Lower lobe of right lung (tissue), 2 donors: ENCODE data around the gene DHX35. TPM values are rescaled to one million over a fixed set of nuclear protein-coding genes. Genes with fewer than 3 reads are reported as not detected.
A peak's percentile ranks its signal among the peaks of the same experiment; 100 is the strongest.

ENCODE experiments used
- ATAC-seq, 2 donors: fragments of 200-7000 bp; cut with Tn5 transposase; one replicate each; pipeline ENCODE4 v1.9.1; 2020 to 2022; ENCODE audit warnings: mild to moderate bottlenecking in 2 of 2, moderate library complexity in 2 of 2
- DNase-seq: peaks from one replicate; pipeline ENCODE4 v3.0.0-alpha.2; 2020
- H3K27ac ChIP-seq: fragments of 200-600 bp; one replicate; pipeline ENCODE4 v1.8.0; 2022
- H3K27me3 ChIP-seq: fragments of 200-600 bp; one replicate; pipeline ENCODE4 v1.8.0; 2022; ENCODE audit warnings: low read depth
- H3K36me3 ChIP-seq: fragments of 200-600 bp; one replicate; pipeline ENCODE4 v1.8.0; 2022; ENCODE audit warnings: mild to moderate bottlenecking
- H3K4me1 ChIP-seq: fragments of 200-600 bp; one replicate; pipeline ENCODE4 v1.8.0; 2022
- H3K4me3 ChIP-seq: fragments of 200-600 bp; one replicate; pipeline ENCODE4 v1.8.0; 2022; ENCODE audit warnings: mild to moderate bottlenecking
- H3K9me3 ChIP-seq: fragments of 200-600 bp; one replicate; pipeline ENCODE4 v1.8.0; 2022
- intact Hi-C: fragments of 100-400 bp; cut with DNase I; formaldehyde crosslinking; loops from one replicate; pipeline ENCODE4 v1.11.0; 2022
- total RNA-seq: library from RNA; stranded (reverse); fragmentation: NEBNext Ultra II Directional; extraction: Animal tissue kit (Norgen Biotek cat#: 25700); gene quantifications from one replicate; pipeline ENCODE4 v1.2.1, GENCODE V29; 2021
- TF ChIP-seq, protein P1 (sequence below): fragments of 200-600 bp; IDR thresholded peaks from one replicate; pipeline ENCODE4 v1.8.0; 2022; ENCODE audit warnings: antibody characterized with exemption, mild to moderate bottlenecking
- donor health status: DM: no; HTN: yes; CAD: no; lungs with severe emphysema.

The DHX35 gene
- total RNA-seq, 1 donor from 2014 or later: 10.5 TPM

DNA sequence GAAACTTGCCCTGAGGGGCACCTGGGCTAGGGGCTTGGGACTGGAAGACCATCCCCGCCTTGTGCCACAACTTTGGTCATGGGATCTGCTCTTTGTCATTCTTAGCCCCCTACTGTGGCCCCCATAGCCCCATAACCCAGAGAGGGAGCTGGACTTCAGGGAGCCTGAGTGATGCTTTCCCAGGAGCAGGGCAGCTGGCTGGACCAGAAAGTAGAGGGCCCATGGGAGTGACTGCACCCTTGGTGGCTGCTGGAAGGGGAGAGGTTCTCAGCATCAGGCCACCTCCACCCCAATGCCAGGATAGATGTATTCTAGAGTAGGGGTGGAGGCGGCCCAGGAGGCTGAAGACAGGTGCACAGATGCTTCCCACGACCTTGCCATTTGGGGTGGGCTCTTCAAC is 41.7 kb upstream of the DHX35 start:
- H3K4me3 ChIP-seq: no peak overlapping the region
- TF ChIP-seq, protein P1, sequence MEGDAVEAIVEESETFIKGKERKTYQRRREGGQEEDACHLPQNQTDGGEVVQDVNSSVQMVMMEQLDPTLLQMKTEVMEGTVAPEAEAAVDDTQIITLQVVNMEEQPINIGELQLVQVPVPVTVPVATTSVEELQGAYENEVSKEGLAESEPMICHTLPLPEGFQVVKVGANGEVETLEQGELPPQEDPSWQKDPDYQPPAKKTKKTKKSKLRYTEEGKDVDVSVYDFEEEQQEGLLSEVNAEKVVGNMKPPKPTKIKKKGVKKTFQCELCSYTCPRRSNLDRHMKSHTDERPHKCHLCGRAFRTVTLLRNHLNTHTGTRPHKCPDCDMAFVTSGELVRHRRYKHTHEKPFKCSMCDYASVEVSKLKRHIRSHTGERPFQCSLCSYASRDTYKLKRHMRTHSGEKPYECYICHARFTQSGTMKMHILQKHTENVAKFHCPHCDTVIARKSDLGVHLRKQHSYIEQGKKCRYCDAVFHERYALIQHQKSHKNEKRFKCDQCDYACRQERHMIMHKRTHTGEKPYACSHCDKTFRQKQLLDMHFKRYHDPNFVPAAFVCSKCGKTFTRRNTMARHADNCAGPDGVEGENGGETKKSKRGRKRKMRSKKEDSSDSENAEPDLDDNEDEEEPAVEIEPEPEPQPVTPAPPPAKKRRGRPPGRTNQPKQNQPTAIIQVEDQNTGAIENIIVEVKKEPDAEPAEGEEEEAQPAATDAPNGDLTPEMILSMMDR: no peak
- intact Hi-C loops: no loop called here

DNA sequence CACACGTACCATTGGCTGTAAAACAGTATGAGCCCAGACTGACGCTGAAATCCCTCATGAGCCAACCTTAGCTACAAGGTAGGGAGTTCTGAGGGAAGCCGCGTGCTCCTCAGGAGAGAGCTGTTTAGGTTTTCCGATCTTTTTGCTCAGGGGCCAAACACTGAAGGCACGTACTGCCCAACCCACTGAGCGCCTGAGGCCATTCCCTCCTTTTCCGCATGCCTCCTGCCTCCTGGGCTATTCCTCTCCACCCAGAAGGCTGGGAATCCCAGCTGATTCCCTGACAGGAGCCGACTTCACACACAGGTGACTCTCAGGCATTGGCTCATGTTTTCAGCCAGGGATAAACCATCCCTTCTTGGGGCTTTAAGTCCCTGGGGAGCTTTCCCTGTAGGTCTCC is 41.3 kb upstream of the DHX35 start:
- ATAC-seq (no peak), DNase-seq (no peak)
- H3K27ac ChIP-seq: no peak overlapping the region
- TF ChIP-seq, protein P1: no peak
- intact Hi-C loops: no loop called here
- H3K9me3 ChIP-seq: no peaks in the 10 kb centered on the region
- H3K4me1 ChIP-seq: no peaks in the 10 kb centered on the region
- peaks cover 20% of the 10 kb centered on the region for H3K36me3 ChIP-seq
- H3K4me3 ChIP-seq: no peak overlapping the region
- no peaks in the 10 kb centered on the region for H3K27me3 ChIP-seq

More for the DNA sequence above, 41.7 kb upstream of the DHX35 start:
- no peaks in the 10 kb centered on the region for H3K9me3 ChIP-seq
- no peaks in the 10 kb centered on the region for H3K27me3 ChIP-seq
- DNase-seq (no peak), ATAC-seq (no peak)
- H3K27ac ChIP-seq: no peak overlapping the region
- H3K4me1 ChIP-seq: no peaks in the 10 kb centered on the region
- peaks cover 20% of the 10 kb centered on the region for H3K36me3 ChIP-seq

DNA sequence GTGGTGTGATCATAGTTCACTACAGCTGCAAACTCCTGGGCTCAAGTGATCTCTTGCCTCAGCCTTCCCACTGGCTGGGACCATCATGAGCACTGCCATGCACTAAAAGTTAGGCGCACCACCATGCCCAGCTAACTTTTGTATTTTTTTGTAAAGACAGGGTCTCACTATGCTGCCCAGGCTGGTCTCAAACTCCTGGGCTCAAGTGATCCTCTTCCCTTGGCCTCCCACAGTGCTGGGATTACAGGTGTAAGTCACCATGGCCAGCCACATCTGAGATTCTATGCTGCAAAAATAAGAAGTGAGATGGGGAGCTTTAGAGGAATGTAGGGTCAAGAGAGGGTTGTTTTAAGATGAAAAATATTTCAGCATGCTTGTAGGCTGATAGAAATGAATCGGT is 37.4 kb upstream of the DHX35 start:
- Histone ChIP-seq H3K9me3 (no peaks in the 10 kb centered on the region), H3K27ac (no peak overlapping the region), H3K4me1 (peaks cover 14% of the 10 kb centered on the region), H3K4me3 (no peak overlapping the region), H3K27me3 (peaks cover 3% of the 10 kb centered on the region), H3K36me3 (no peaks in the 10 kb centered on the region)
- ATAC-seq (no peak), DNase-seq (no peak)
- TF ChIP-seq, protein P1: no peak
- intact Hi-C loops: no loop called here

DNA sequence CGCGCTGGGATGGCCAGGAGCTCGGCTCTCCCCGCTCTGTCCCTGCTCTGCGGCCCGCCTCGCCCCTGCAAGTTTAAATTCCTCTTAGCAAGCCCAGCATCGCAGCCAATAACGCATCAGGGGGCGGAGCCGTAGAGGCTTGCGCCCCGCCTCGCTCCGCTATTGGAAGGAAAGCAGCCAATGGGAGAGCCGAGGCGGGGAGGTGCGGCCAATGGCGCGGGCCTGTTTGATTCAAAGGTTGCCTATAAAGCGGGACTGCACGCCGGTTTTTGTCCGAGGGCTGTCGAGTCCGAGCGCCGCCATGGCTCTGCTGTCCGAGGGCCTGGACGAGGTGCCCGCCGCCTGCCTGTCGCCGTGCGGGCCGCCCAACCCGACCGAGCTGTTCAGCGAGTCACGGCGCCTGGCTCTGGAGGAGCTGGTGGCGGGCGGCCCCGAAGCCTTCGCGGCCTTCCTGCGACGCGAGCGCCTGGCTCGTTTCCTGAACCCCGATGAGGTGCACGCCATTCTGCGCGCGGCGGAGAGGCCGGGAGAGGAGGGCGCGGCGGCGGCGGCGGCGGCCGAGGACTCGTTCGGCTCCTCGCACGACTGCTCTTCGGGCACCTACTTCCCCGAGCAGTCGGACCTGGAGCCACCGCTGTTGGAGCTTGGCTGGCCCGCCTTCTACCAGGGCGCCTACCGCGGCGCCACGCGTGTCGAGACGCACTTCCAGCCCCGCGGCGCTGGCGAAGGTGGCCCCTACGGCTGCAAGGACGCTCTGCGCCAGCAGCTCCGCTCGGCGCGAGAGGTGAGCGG is 35.8 kb upstream of the DHX35 start, which contains the start of gene FAM83D:
Gene FAM83D (plus strand): TSS at position 276 of the 792 bp plus-strand sequence. CDS start 26 bp downstream, at position 302.
- H3K9me3 ChIP-seq: no peaks in the 10 kb centered on the region
- H3K27ac ChIP-seq: no peak within 1 kb of the TSS
- H3K4me3 ChIP-seq: peak within 1 kb of the TSS; percentile 74
- H3K4me1 ChIP-seq: peaks cover 14% of the 10 kb centered on the region
- peak; percentile 97 to 99 for ATAC-seq
- TF ChIP-seq, protein P1: no peak
- peaks cover 3% of the 10 kb centered on the region for H3K27me3 ChIP-seq
- no peaks in the 10 kb centered on the region for H3K36me3 ChIP-seq
- peak; percentile 96 for DNase-seq
- intact Hi-C loops: no loop called here

DNA sequence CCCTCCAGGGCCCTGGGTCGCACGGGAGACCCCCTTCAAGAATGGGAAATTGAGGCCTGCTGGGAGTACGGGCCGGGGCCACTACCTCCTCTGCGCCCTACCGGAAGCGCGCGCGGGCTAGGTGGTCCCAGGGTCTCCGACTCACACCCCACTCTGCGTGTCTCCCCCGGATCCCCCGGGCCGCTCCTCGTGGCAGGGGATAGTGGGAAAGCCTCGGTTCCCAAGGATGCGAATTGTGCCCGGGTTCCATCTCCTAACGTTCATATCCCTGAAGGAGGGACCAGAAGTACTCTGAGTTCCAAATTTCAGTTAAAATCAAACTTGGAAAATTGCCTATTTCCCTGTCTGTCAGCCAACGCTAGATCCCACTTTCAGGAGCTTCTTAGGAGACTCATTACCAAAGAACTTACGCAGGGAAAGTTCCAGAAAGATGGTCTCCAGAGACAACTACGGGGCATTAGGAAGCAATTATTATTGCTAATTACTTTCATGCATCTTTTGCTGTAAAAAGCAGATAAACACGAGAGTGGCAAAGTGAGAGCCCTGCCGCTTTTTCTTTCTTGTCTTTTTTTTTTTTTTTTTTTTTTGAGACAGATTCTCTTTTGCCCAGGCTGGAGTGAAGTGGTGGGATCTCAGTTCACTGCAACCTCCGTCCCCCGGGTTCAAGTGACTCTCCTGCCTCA is 35.1 kb upstream of the DHX35 start:
- Histone ChIP-seq H3K4me3 (peak overlapping the region; percentile 74), H3K27me3 (peaks cover 3% of the 10 kb centered on the region), H3K4me1 (peaks cover 14% of the 10 kb centered on the region), H3K9me3 (no peaks in the 10 kb centered on the region), H3K36me3 (no peaks in the 10 kb centered on the region), H3K27ac (no peak overlapping the region)
- DNase-seq (no peak), ATAC-seq (no peak)
- intact Hi-C loops: no loop called here
- TF ChIP-seq, protein P1: no peak
